Glutamatergic neuron (in vitro differentiated cells): Measurements from ENCODE around the gene FGFRL1. TPM values are rescaled to one million over a fixed set of nuclear protein-coding genes. Genes with fewer than 3 reads are reported as not detected.

Experiments
- DNase-seq: peaks from one replicate; pipeline ENCODE4 v3.0.0; 2022
- H3K27ac Mint-ChIP-seq: one replicate; pipeline ENCODE4 v1.8.0; 2020; ENCODE audit warnings: mild to moderate bottlenecking, mixed read lengths, inconsistent platforms; ENCODE audit not compliant: unreplicated experiment
- H3K27me3 Mint-ChIP-seq: one replicate; pipeline ENCODE4 v1.8.0; 2020; ENCODE audit warnings: mild to moderate bottlenecking, moderate library complexity, mixed read lengths, inconsistent platforms; ENCODE audit not compliant: unreplicated experiment
- H3K36me3 Mint-ChIP-seq: one replicate; pipeline ENCODE4 v1.8.0; 2020; ENCODE audit warnings: mild to moderate bottlenecking, mixed read lengths, inconsistent platforms; ENCODE audit not compliant: unreplicated experiment
- H3K4me1 Mint-ChIP-seq: one replicate; pipeline ENCODE4 v1.8.0; 2020; ENCODE audit warnings: mild to moderate bottlenecking, low read depth, mixed read lengths, inconsistent platforms; ENCODE audit not compliant: unreplicated experiment
- H3K4me3 Mint-ChIP-seq: one replicate; pipeline ENCODE4 v1.8.0; 2020; ENCODE audit warnings: mild to moderate bottlenecking, mixed read lengths, inconsistent platforms; ENCODE audit not compliant: unreplicated experiment
- H3K9me3 Mint-ChIP-seq: one replicate; pipeline ENCODE4 v1.8.0; 2020; ENCODE audit warnings: mild to moderate bottlenecking, moderate library complexity, mixed read lengths, inconsistent platforms; ENCODE audit not compliant: unreplicated experiment
- CTCF ChIP-seq: fragments of 200-600 bp; sonication (generic); IDR thresholded peaks from one replicate; pipeline ENCODE4 v1.5.0; 2021; ENCODE audit not compliant: partially characterized antibody, unreplicated experiment
- long read RNA-seq: library from polyadenylated mRNA; unstranded; transcript quantifications from one replicate; pipeline ENCODE4 v2.0.0, GENCODE V29; 2020; ENCODE audit not compliant: unreplicated experiment
- total RNA-seq: library from RNA; stranded (reverse); fragmentation: NEBNext Ultra II Directional; extraction: Animal tissue kit (Norgen Biotek cat#: 25700); gene quantifications from one replicate; pipeline ENCODE4 v1.2.1, GENCODE V29; 2021; ENCODE audit not compliant: unreplicated experiment

FGFRL1 gene
- total RNA-seq = 20.9 TPM
- long read RNA-seq, partial matches to known transcripts = 0 of 1 reads
- long read RNA-seq, other reads (novel, unspliced or antisense) = 1 of 1 reads

GRCh38 chr4:1011022-1011665 is at the start of gene FGFRL1:
Gene FGFRL1, plus strand, starts transcription at chr4:1011626. Its CDS starts 860 bp downstream, at chr4:1012486.
- peaks cover 3% of the 10 kb centered on the region for H3K4me1 Mint-ChIP-seq
- peaks cover 5% of the 10 kb centered on the region for H3K36me3 Mint-ChIP-seq
- peaks cover 12% of the 10 kb centered on the region for H3K27me3 Mint-ChIP-seq
- DNase-seq = peak; percentile 75
- peak within 1 kb of the TSS; percentile 68 for H3K4me3 Mint-ChIP-seq
- peaks cover 8% of the 10 kb centered on the region for H3K9me3 Mint-ChIP-seq
- H3K27ac Mint-ChIP-seq = no peak within 1 kb of the TSS
- no peak for TF ChIP-seq CTCF

- Mint-ChIP-seq H3K9me3 (peaks cover 5% of the 10 kb centered on the region), H3K4me1 (peaks cover 2% of the 10 kb centered on the region), H3K27me3 (peaks cover 2% of the 10 kb centered on the region), H3K4me3 (no peak overlapping the region), H3K27ac (no peak overlapping the region), H3K36me3 (no peaks in the 10 kb centered on the region)
- peak; percentile 15 for DNase-seq
- no peak for TF ChIP-seq CTCF
These were observed 48.9 kb upstream of the FGFRL1 start for GRCh38 chr4:962231-963208.

GRCh38 chr4:963276-964225 is 47.9 kb upstream of the FGFRL1 start:
- Mint-ChIP-seq H3K4me1 (peaks cover 2% of the 10 kb centered on the region), H3K27ac (no peak overlapping the region)
- DNase-seq = peak; percentile 14

More at GRCh38 chr4:963276-964225, 47.9 kb upstream of the FGFRL1 start:
- Mint-ChIP-seq H3K9me3 (peaks cover 5% of the 10 kb centered on the region), H3K36me3 (no peaks in the 10 kb centered on the region), H3K27me3 (peaks cover 2% of the 10 kb centered on the region), H3K4me3 (no peak overlapping the region)
- no peak for TF ChIP-seq CTCF
